Fibroblast of the aortic adventitia (primary cell): ENCODE results near the gene PAQR3. TPM values are rescaled to one million over a fixed set of nuclear protein-coding genes. Genes with fewer than 3 reads are reported as not detected.
"Not testable (repeated sequence)": the region's sequence is repeated elsewhere in the genome, so short reads cannot be mapped to it uniquely, and the experiment has no call there.

ENCODE experiments used
- DNase-seq: peaks from one replicate; pipeline ENCODE4 v3.0.0-alpha.2; 2010; ENCODE audit warnings: low read depth
- H3K4me3 ChIP-seq: 2 replicates; pipeline ENCODE4 v1.5.1; 2011; ENCODE audit warnings: low read depth, mild to moderate bottlenecking, control low read depth, low read length, moderate library complexity
- total RNA-seq: library from RNA; depleted of rRNA; stranded (reverse); fragments of >200 nt; gene quantifications from 2 replicates; pipeline ENCODE4 v1.2.3, GENCODE V29; 2012; ENCODE audit warnings: low replicate concordance
- TF ChIP-seq, protein P1 (sequence below): IDR thresholded peaks from 2 replicates; pipeline ENCODE4 v1.5.1; 2011; ENCODE audit warnings: mild to moderate bottlenecking, low read length, control low read depth, inconsistent platforms; ENCODE audit not compliant: insufficient read depth

The PAQR3 gene
- total RNA-seq, 1 donor, result 15.8 TPM

DNA sequence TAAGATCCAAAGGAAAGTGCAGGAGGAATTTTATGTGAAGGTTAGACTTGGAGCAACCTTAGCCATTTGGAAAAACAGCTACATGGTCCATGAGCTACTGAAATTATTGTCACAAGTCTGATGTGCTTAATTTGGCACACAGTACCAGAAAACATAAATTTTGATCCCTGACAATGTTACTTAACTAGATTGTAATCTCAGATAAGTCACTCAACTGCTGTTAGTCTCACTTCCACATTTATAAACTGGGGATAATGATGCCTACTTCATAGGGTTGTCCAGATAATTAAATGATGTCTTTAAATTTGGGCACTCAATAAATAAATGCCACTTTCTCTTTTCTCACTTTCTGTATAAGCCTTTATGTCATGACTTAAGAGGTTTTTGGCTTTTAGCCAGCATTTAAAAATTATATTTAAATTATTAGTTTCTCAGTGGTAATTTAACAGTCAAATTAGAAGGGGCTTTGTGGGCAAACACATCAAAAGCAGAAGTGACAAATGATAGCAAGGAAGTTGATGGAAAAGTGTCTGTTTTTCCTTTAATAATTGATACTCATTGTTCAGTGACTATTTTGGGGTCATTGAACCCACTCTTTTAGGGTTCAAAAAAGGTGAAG, 58.3 kb downstream of the PAQR3 start:
- H3K4me3 ChIP-seq, result no peak overlapping the region
- no peak for DNase-seq
- TF ChIP-seq, protein P1, sequence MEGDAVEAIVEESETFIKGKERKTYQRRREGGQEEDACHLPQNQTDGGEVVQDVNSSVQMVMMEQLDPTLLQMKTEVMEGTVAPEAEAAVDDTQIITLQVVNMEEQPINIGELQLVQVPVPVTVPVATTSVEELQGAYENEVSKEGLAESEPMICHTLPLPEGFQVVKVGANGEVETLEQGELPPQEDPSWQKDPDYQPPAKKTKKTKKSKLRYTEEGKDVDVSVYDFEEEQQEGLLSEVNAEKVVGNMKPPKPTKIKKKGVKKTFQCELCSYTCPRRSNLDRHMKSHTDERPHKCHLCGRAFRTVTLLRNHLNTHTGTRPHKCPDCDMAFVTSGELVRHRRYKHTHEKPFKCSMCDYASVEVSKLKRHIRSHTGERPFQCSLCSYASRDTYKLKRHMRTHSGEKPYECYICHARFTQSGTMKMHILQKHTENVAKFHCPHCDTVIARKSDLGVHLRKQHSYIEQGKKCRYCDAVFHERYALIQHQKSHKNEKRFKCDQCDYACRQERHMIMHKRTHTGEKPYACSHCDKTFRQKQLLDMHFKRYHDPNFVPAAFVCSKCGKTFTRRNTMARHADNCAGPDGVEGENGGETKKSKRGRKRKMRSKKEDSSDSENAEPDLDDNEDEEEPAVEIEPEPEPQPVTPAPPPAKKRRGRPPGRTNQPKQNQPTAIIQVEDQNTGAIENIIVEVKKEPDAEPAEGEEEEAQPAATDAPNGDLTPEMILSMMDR, result no peak

DNA sequence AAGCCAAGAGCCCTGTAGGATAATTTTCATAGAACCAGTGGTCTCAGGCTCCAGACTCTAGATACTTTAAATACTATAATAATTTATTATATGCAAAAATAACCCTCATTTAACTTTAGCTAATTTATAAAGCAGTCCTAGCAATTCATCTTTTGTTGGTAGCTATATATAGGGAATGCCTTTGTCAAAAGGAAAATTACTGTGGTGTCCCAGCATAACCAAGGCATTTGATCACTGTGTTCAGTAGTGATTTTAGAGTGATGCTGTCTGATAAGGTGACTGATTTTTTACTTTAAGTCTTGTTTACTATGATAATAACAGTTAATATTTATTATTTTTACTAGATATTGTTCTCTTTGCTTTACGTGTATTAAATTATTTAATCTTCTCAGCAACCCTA, 61.2 kb downstream of the PAQR3 start:
- TF ChIP-seq, protein P1, result no peak

DNA sequence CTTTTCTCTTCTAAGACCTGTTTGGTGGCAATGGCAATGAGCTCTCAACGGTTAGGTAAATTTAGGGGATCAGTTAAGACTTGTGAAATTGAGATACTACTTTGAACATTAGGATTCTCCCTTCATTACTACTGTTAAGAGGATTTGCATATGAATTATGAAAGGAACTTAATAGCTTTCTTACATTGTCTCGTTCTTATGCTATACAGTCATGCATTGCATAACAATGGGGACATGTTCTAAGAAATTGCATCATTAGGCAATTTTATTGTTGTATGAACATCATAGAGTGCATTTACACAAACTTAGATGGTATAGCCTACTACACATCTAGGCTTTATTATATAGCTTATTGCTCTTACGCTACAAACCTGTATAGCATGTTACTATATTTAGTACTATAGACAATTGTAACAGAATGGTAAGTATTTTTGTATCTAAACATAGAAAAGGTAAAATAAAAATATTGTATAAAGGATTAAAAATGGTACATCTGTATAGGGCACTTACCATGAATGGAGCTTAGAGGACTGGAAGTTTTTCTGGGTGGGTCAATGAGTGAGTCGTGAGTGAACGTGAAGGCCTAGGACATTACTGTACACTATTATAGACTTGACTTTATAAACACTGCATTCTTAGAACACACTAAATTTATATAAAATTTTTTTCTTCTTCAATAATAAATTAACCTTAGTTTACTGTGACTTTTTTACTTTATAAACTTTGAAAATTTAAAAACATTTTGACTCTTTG, 62.5 kb downstream of the PAQR3 start:
- peak; percentile 9 for DNase-seq
- TF ChIP-seq, protein P1, result no peak
- no peak overlapping the region for H3K4me3 ChIP-seq

More for the DNA sequence above, 61.2 kb downstream of the PAQR3 start:
- DNase-seq, result no peak
- H3K4me3 ChIP-seq, result no peak overlapping the region

DNA sequence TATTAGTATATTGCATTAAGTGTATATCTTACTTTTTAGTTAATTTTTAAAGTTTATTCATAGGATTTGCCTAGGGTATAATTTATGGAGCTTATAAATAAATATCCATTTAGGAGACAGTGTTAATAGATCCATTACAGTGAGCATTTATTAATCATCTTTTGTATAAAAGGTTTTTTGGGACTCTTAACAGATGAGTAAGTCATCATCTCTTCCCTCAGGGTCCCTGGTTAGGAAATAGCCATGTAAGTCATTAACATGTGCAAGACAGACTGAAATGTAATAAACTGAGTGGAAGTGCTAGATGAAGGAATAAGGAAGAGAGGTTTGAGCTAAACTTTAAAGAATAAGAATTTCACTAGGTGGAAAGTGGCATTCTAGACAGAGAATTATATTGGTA, 69.2 kb downstream of the PAQR3 start:
- H3K4me3 ChIP-seq, result no peak overlapping the region
- no peak for DNase-seq
- TF ChIP-seq, protein P1, result no peak

DNA sequence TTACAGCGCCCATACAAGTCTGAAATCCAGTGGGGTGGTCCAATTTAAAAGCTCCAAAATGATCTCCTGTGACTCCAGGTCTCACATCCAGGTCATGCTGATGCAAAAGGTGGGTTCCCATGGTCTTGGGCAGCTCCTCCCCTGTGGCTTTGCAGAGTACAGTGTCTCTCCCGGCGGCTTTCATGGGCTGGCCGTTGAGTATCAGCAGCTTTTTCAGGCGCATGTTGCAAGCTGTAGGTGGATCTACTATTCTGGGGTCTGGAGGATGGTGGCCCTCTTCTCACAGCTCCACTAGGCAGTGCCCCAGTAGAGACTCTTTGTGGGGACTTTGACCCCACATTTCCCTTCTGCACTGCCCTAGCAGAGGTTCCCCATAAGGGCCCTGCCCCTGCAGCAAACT, 70.5 kb downstream of the PAQR3 start:
- not testable (repeated sequence) for DNase-seq, H3K4me3 ChIP-seq

DNA sequence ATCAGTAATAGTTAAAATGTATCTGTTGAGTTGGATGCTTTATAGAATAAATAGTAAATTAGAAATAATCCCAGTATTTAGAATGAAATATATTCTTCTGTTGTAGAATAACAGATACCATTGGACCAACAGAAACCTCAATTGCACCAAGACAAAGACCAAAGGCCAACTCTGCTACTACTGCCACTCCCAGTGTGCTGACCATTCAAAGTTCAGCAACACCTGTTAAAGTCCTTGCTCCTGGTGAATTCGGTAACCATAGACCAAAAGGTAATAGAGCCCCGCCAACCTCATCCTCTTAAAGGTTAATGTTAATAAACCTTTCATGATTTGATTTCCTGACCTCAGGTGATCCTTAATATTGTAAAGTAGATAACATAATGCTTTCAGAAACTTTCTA, 73.8 kb downstream of the PAQR3 start:
- no peak for DNase-seq
- H3K4me3 ChIP-seq, result no peak overlapping the region
- TF ChIP-seq, protein P1, result no peak

DNA sequence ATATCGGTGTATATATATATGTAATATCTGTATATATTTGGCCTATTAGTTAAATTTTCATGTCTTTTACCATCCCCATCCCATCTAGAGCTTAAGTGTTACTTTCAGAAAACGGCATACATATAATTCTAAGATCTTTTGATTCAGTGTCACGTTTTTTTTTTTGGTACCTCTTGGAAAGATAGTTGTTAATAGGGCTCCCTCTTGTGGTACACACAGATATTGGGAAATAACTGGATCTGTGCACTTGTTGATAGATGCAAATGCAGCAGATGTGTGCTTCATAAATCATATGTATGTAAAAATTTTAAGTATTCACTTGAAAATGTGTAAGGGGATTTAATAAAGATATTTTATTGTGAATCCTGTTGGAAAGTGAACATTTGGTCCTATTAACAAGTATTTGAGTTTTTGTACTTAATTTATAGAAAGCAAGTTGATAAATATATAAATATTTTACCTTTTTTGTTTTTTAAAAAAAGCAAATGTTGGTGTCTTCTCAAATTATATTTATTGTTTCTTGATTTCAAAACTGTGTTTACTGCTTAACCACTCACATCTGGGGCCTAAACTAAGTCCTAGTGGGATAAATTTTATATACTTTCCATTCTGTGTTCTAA, 74.7 kb downstream of the PAQR3 start:
- DNase-seq, result peak; percentile 92
- H3K4me3 ChIP-seq, result no peak overlapping the region
- TF ChIP-seq, protein P1, result peak; percentile 70
